Skin of body (tissue), 2 donors: ENCODE results near the gene WNT7B. TPM values are rescaled to one million over a fixed set of nuclear protein-coding genes. Genes with fewer than 3 reads are reported as not detected.
A peak's percentile ranks its signal among the peaks of the same experiment; 100 is the strongest.
"Not testable (repeated sequence)": the region's sequence is repeated elsewhere in the genome, so short reads cannot be mapped to it uniquely, and the experiment has no call there.

Source experiments
- DNase-seq: peaks from one replicate; lab custom pipeline; 2025; lab: John Stamatoyannopoulos, UW
- total RNA-seq: library from RNA; depleted of rRNA; stranded (reverse); fragments of >200 nt; gene quantifications from one replicate; pipeline ENCODE4 v1.2.3, GENCODE V29; 2014

Gene WNT7B
- total RNA-seq, 1 donor from 2014 or later = 4.3 TPM

- no peak for DNase-seq
Observed at GRCh38 chr22:46008836-46009596, 32.1 kb upstream of the WNT7B start.

- DNase-seq = no peak
Observed at GRCh38 chr22:46008291-46008690, 31.3 kb upstream of the WNT7B start.

- peak; percentile 90 for DNase-seq
Observed at GRCh38 chr22:46007848-46008261, 30.9 kb upstream of the WNT7B start.

GRCh38 chr22:46007003-46007847, 30.3 kb upstream of the WNT7B start:
- no peak for DNase-seq

- peak; percentile 60 for DNase-seq
Observed at GRCh38 chr22:46006379-46007002, 29.5 kb upstream of the WNT7B start.

GRCh38 chr22:46005116-46005705, 28.2 kb upstream of the WNT7B start:
- DNase-seq = not testable (repeated sequence)

- no peak for DNase-seq
Observed at GRCh38 chr22:46004105-46004866, 27.3 kb upstream of the WNT7B start.

- DNase-seq = no peak
Observed at GRCh38 chr22:46003271-46004091, 26.5 kb upstream of the WNT7B start.

GRCh38 chr22:46002757-46003270, 25.9 kb upstream of the WNT7B start:
- DNase-seq = no peak

- no peak for DNase-seq
Observed at GRCh38 chr22:46001426-46002106, 24.6 kb upstream of the WNT7B start.

GRCh38 chr22:46001046-46001425, 24.1 kb upstream of the WNT7B start:
- no peak for DNase-seq

GRCh38 chr22:46000081-46001027, 23.4 kb upstream of the WNT7B start:
- no peak for DNase-seq

GRCh38 chr22:45999379-45999971, 22.5 kb upstream of the WNT7B start:
- DNase-seq = no peak

GRCh38 chr22:45998638-45999378, 21.8 kb upstream of the WNT7B start:
- no peak for DNase-seq

- DNase-seq = no peak
Observed at GRCh38 chr22:45997777-45998637, 21.0 kb upstream of the WNT7B start.
